ENCODE data around the gene ZNF195.
"Not testable (repeated sequence)": the region's sequence is repeated elsewhere in the genome, so short reads cannot be mapped to it uniquely, and the experiment has no call there.

ZNF195 gene

DNA sequence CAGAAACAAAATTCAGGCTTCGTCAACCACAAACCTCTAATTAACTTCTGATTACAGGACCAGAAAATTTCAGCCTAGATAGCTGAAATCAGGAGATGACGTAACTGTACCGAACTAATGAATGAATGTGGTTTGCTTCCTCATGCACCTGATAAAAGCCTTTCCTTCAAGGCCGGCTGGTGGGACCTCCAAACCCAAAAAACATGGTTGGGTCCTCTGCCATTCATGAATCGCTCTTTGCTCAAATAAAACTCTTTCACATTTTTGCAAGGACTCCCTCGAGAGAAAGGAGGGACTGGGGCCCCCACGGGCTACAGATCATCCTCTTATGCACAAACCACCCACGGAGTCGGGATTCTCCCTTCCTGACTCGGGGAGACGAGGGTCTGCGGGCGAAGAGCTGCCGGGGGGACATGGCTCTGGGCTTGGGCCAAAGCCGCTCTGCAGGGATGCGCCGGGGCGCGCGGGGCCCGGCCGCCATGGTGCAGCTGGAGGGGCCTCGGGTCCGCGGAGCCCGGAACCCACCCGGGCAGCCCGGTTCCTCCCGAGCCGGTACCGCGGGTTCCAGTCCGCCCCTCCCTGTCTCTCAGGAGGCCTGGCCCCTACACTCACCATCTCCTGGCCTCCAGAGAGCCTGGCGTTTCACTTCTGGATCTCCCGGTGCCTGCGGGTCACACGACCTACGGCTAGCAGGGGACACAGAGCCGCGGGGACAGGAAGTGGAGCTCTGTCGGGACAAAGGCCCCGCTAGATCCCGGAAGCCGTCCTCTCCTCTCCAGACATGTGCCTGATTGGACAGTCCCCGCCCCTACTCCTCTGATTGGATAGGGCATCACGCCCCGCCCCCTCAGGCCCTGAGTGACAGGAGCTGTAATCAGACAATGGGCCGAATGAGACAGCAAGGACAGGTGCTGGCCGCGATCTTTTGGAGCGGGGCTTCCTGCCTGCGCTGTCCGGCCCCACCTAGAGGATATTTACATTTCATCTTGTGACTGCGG is at the start of gene ZNF195:
Gene ZNF195, minus strand, starts transcription at position 721 of the 998 bp plus-strand sequence. Its CDS starts 106 bp downstream, at position 615.
- peak; percentile 98 for DNase-seq

- DNase-seq = not testable (repeated sequence)
Observed at GRCh38 chr11:3428076-3428475, 49.1 kb upstream of the ZNF195 start.

- DNase-seq = not testable (repeated sequence)
Observed at GRCh38 chr11:3426541-3426940, 47.6 kb upstream of the ZNF195 start.

- DNase-seq = not testable (repeated sequence)
Observed at GRCh38 chr11:3423928-3424327, 45.0 kb upstream of the ZNF195 start.

DNA sequence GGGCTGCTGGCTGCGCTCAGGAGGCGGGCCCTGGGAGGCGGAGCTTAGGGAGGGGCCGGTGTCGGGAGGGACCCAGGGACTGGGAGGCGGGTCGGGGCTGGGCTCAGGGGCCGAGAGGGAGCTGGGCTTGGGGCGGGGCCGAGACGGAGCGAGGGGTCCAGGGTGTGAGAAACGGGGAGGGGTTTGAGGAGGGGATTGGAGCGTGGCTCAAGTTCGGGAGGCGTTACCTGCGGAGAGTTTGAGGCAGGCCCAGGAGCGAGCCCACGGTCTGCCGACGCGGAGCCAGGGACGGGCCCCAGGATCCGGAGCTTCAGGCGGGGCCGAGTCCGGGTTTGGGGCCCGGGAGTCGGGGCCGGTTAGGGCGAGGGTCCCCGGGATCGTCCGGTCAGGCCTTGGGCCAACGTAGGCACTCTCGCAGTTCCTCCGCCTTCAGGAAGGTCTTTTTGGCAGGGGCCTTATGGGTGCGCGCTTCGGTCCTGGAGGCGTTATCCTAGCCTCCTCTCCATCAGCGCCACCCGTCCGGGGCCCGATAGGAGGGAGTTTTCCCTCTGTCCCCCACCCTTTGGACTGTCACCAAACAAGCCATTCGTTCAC is 44.3 kb upstream of the ZNF195 start:
- DNase-seq = peak; percentile 5

- peak; percentile 99 for DNase-seq
Observed at GRCh38 chr11:3422380-3423137, 43.6 kb upstream of the ZNF195 start.

GRCh38 chr11:3421608-3422379 is 42.8 kb upstream of the ZNF195 start:
- peak; percentile 7 for DNase-seq

GRCh38 chr11:3420281-3421042 is 41.5 kb upstream of the ZNF195 start:
- not testable (repeated sequence) for DNase-seq

DNA sequence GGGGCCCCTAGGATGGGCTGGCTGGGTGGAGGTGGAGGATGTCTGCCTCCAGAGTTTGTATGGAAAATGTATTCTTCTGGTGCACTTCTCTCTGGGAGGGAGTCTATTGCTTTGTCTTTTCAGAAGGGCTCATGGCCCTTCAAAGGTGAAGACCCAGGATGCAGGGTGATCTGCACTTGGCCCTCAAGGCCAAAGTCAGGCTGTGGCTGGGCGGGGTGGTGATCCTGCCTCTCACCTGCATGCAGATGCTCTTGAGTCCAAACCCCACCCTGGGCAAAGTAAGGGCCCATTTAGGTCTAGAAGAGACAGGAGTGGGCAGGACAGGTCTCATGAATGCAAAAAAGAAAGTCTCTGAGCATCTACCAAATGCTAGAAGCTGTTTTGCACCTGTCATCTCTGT is 40.5 kb upstream of the ZNF195 start:
- not testable (repeated sequence) for DNase-seq

DNA sequence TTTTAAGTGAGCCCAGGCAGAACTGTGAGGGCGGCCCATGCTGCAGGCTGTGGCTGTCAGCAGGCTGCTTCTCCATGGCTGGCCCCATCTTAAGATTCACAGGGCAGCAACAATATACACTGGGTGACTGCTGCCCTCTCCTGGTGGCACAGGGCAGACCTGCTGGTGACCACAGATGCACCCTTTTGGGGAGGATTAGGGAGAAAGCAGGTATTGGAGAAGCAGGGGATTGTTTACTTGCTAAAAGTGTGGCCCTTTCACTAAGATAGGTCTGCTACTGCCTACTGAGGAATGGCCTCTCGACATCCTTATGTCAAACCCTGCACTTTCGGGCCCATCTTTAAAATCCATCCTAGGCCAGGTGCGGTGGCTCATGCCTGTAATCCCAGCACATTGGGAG is 38.1 kb upstream of the ZNF195 start:
- peak; percentile 48 for DNase-seq

GRCh38 chr11:3415301-3415700 is 36.4 kb upstream of the ZNF195 start:
- not testable (repeated sequence) for DNase-seq

- not testable (repeated sequence) for DNase-seq
Observed at GRCh38 chr11:3413666-3414065, 34.7 kb upstream of the ZNF195 start.

- no peak for DNase-seq
Observed at GRCh38 chr11:3412837-3413236, 33.9 kb upstream of the ZNF195 start.

DNA sequence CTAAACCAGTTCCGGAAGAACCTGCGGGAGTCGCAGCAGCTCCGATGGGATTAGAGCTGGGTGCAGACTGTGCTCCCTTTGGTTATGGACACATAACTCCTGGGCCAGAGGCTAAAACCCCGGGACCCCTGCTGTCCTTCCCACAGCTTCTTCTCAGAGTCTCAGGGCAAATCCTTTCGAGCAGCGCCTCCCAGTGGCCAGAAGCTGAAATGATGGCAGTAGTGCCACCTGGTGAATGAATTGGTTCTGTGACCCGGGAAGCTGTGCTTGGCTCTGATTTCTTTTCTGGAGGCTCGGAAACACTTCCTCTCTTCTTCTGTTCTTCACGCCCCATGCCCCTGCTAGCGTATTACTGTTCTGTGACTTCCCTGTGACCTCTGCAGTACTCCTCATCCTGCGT is 29.8 kb upstream of the ZNF195 start:
- DNase-seq = peak; percentile 83

GRCh38 chr11:3408058-3408605 is 29.2 kb upstream of the ZNF195 start:
- DNase-seq = not testable (repeated sequence)

DNA sequence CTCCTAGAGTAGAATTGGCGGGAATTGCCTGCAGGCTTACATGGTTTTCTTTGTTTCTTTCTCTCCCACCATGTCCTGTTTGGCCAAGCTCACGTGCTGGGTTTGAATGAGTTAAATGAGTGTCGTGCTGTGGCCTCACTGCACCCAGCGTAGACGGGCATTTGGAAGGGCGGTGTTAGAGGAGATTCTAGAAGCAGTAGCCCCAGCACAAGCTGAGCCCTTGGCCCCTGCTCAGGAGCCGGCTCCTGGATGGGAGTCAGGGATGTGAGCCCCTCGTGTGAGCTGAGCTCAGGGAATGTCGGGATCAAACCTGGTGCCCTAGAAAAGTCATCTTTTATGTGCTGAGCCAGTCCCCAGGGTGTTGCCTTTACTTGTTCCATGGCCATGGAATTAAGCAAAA is 28.0 kb upstream of the ZNF195 start:
- not testable (repeated sequence) for DNase-seq

DNA sequence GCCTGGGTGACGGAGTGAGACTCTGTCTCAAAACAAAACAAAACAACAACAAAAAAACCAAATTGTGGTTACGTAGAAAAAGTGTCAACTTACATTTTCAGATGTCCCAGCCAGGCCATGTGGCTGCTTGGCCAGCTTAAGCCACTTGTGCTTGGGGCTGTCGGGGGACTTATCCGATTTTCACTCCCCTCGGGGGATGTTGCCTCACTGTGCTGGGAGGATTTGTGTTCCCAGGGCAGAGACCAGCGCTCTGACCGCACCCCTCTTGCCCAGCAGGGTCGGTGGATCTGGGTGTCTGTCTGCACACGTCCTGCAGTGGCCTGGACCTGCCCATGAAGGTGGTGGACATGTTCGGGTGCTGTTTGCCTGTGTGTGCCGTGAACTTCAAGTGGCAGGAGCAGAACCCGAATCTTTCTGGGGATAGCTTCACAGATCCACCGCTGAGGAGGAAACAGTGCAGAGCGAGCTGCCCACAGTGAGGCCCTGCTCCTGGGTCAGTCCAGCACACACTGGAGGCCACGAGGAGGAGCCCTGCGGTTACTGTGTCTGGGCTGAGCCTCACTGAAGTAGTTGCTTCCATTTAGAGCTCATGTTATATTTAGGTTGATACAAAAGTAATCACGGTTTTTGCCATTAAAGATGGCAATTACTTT is 27.4 kb upstream of the ZNF195 start:
- DNase-seq = not testable (repeated sequence)

- DNase-seq = not testable (repeated sequence)
Observed at GRCh38 chr11:3404076-3404925, 25.4 kb upstream of the ZNF195 start.

GRCh38 chr11:3402861-3403250 is 23.9 kb upstream of the ZNF195 start:
- not testable (repeated sequence) for DNase-seq
